HepG2 (cell line): ENCODE measurements around the gene PRKN. TPM values are rescaled to one million over a fixed set of nuclear protein-coding genes. Genes with fewer than 3 reads are reported as not detected.

Experiments used
- ATAC-seq: fragments of 200-7000 bp; cut with Tn5 transposase; 3 replicates; pipeline ENCODE4 v1.9.1; 2020; ENCODE audit warnings: mild to moderate bottlenecking, moderate library complexity
- BruUV-seq: library from RNA; stranded (reverse); fragments of 400-500 nt; replicated peaks from 2 replicates; lab custom pipeline; 2021; lab: Mats Ljungman, UMichigan
- CTCF ChIA-PET: fragments of 300-600 bp; formaldehyde crosslinking; extraction: SDS; loops from one replicate; lab custom pipeline; 2021; ENCODE audit warnings: low total read pairs, inconsistent platforms, low intra/inter-chr PET ratio; lab: Yijun Ruan, JAX
- POLR2A ChIA-PET: fragments of 350-600 bp; sonication (Branson Sonifier 250); formaldehyde crosslinking; loops from one replicate; lab custom pipeline; 2020; ENCODE audit warnings: antibody characterized with exemption, inconsistent platforms; lab: Yijun Ruan, JAX
- DNase-seq: peaks from one replicate; pipeline ENCODE4 v3.0.0-alpha.2; 2015; ENCODE audit warnings: low spot score
- FAIRE-seq: peaks from 3 replicates; lab custom pipeline; 2011; peaks lifted over from hg19 to GRCh38; lab: Jason Lieb, UNC
- H2AFZ ChIP-seq: one replicate; pipeline ENCODE4 v1.6.1; 2011; ENCODE audit warnings: low read length, inconsistent platforms
- H3K27ac ChIP-seq: fragments of 300-600 bp; 3 replicates; pipeline ENCODE4 v1.8.0; 2011; ENCODE audit warnings: mixed run types, mild to moderate bottlenecking, mixed read lengths, low read length, inconsistent platforms; ENCODE audit not compliant: insufficient read depth; ENCODE audit errors: extremely low read length
- H3K27me3 ChIP-seq, 2 experiments: fragments of 200-600 bp in 1 of 2; 2 replicates in 1 of 2; 3 replicates in 1 of 2; pipeline versions ENCODE4 v1.6.0 to v1.8.0; 2011; ENCODE audit warnings: low read length in 2 of 2, mild to moderate bottlenecking in 2 of 2, moderate library complexity in 2 of 2, inconsistent platforms in 1 of 2; ENCODE audit not compliant: insufficient read depth in 2 of 2, control insufficient read depth in 1 of 2
- H3K36me3 ChIP-seq, 2 experiments: fragments of 200-600 bp in 1 of 2; replicated peaks in 1 of 2; 2 replicates in 1 of 2; 3 replicates in 1 of 2; pipeline versions ENCODE4 v1.5.1 to v1.8.0; 2011; ENCODE audit warnings: low read length in 2 of 2, inconsistent platforms in 1 of 2; ENCODE audit not compliant: insufficient read depth in 2 of 2, control insufficient read depth in 1 of 2
- H3K4me1 ChIP-seq: 2 replicates; pipeline ENCODE4 v1.5.1; 2012; ENCODE audit warnings: low read length, inconsistent platforms; ENCODE audit not compliant: insufficient read depth
- H3K4me2 ChIP-seq: 2 replicates; pipeline ENCODE4 v1.6.0; 2011; ENCODE audit warnings: low read depth, low read length, inconsistent platforms
- H3K4me3 ChIP-seq, 3 experiments: fragments of 200-600 bp in 1 of 3; sonication (generic), shearing (Covaris generic) in 1 of 3; replicated peaks in 1 of 3; 2 replicates each; pipeline ENCODE4 v1.5.1; 2011 to 2016; ENCODE audit warnings: low read length in 3 of 3, inconsistent platforms in 2 of 3, low read depth in 2 of 3, mild to moderate bottlenecking in 2 of 3, control low read depth in 1 of 3, mixed read lengths in 1 of 3; ENCODE audit not compliant: insufficient read depth in 1 of 3
- H3K79me2 ChIP-seq: one replicate; pipeline ENCODE4 v1.6.1; 2011; ENCODE audit warnings: low read length, inconsistent platforms; ENCODE audit not compliant: insufficient read depth
- H3K9ac ChIP-seq: 2 replicates; pipeline ENCODE4 v1.6.0; 2011; ENCODE audit warnings: mild to moderate bottlenecking, low read depth, low read length, inconsistent platforms; ENCODE audit not compliant: insufficient read depth
- H3K9me3 ChIP-seq: 2 replicates; pipeline ENCODE4 v1.5.1; 2012; ENCODE audit warnings: mild to moderate bottlenecking, low read length
- H4K20me1 ChIP-seq: 2 replicates; pipeline ENCODE4 v1.6.0; 2011; ENCODE audit warnings: inconsistent platforms, mild to moderate bottlenecking, low read length, moderate library complexity; ENCODE audit not compliant: insufficient read depth
- ADNP ChIP-seq: sonication (generic); formaldehyde crosslinking; IDR thresholded peaks from 2 replicates; pipeline ENCODE4 v1.4.0; 2020; ENCODE audit warnings: missing genetic modification reagents
- FOXO4 ChIP-seq: sonication (generic); formaldehyde crosslinking; conservative IDR thresholded peaks from 2 replicates; pipeline ENCODE4 v1.8.1; 2023; ENCODE audit warnings: missing genetic modification reagents
- IKZF5 ChIP-seq: IDR thresholded peaks from 2 replicates; pipeline ENCODE4 v1.6.1; 2018; ENCODE audit warnings: missing genetic modification reagents, mild to moderate bottlenecking, missing compliant biosample characterization
- IRF9 ChIP-seq: sonication (generic); formaldehyde crosslinking; IDR thresholded peaks from 2 replicates; pipeline ENCODE4 v1.8.0; 2022; ENCODE audit warnings: missing genetic modification reagents, mild to moderate bottlenecking, borderline replicate concordance
- JUND ChIP-seq: sonication (generic); formaldehyde crosslinking; IDR thresholded peaks from 2 replicates; pipeline ENCODE4 v1.8.0; 2022; ENCODE audit warnings: mild to moderate bottlenecking, missing genetic modification reagents
- RERE ChIP-seq: IDR thresholded peaks from 2 replicates; pipeline ENCODE4 v1.6.1; 2016; ENCODE audit warnings: low read depth, missing genetic modification reagents, missing compliant biosample characterization
- THAP9 ChIP-seq: sonication (generic); formaldehyde crosslinking; IDR thresholded peaks from 2 replicates; pipeline ENCODE4; 2020; ENCODE audit warnings: missing genetic modification reagents, mild to moderate bottlenecking, borderline replicate concordance
- YEATS4 ChIP-seq: sonication (generic); formaldehyde crosslinking; IDR thresholded peaks from 2 replicates; pipeline ENCODE4 v1.4.0; 2020; ENCODE audit warnings: missing genetic modification reagents, borderline replicate concordance
- YY1 ChIP-seq: IDR thresholded peaks from 2 replicates; pipeline ENCODE4 v1.6.1; 2011; ENCODE audit warnings: low read length, low read depth, moderate library complexity, mild to moderate bottlenecking; ENCODE audit not compliant: insufficient read depth, insufficient replicate concordance
- ZBTB8A ChIP-seq: sonication (generic); formaldehyde crosslinking; IDR thresholded peaks from 2 replicates; pipeline ENCODE4 v1.4.0; 2020; ENCODE audit warnings: mild to moderate bottlenecking, low read depth, missing genetic modification reagents, borderline replicate concordance
- ZNF607 ChIP-seq: sonication (generic); formaldehyde crosslinking; IDR thresholded peaks from 2 replicates; pipeline ENCODE4 v1.5.1; 2020; ENCODE audit warnings: missing genetic modification reagents, mild to moderate bottlenecking, borderline replicate concordance
- ZNF772 ChIP-seq: sonication (generic); formaldehyde crosslinking; IDR thresholded peaks from 2 replicates; pipeline ENCODE4 v1.5.0; 2020; ENCODE audit warnings: mild to moderate bottlenecking, missing genetic modification reagents
- WGBS: methylation state at CpG from one replicate; pipeline ENCODE4 v1.1.6; 2017; ENCODE audit warnings: low lambda C conversion rate; 5-methylcytosine and 5-hydroxymethylcytosine counted together
- in situ Hi-C: cut with HindIII; loops from 2 replicates; pipeline ENCODE4 v1.10.0; 2017; ENCODE audit warnings: low pct_unique_long_range_greater_than_20kb; ENCODE audit not compliant: extremely low pct_ligation_motif_present
- intact Hi-C: fragments of 100-400 bp; cut with micrococcal nuclease; formaldehyde crosslinking; loops from one replicate; pipeline ENCODE4 v1.10.0; 2022; ENCODE audit not compliant: unreplicated experiment
- polyA plus RNA-seq, 8 experiments: library from polyadenylated mRNA; depleted of rRNA in 3 of 8; stranded (reverse) in 7 of 8; unstranded in 1 of 8; fragments of >200 nt; fragmentation: Illumina TruSeq in 4 of 8; extraction: Trizol in 4 of 8; gene quantifications; 2 replicates each; pipeline versions ENCODE4 v1.2.1 to v1.2.3, GENCODE V29; 2011 to 2016; ENCODE audit warnings: low read depth in 4 of 8, missing spikeins in 1 of 8, mixed read lengths in 1 of 8; ENCODE audit not compliant: insufficient read depth in 1 of 8
- total RNA-seq, 5 experiments: library from RNA; depleted of rRNA; stranded (reverse); fragments of >200 nt; fragmentation: Illumina TruSeq; extraction: Trizol; gene quantifications; 2 replicates each; pipeline ENCODE4 v1.2.3, GENCODE V29; 2016; ENCODE audit warnings: low read depth in 1 of 5

Gene PRKN
- total and polyA plus RNA-seq, 2 of the 13 experiments (the other 11 are each of a cell fraction or from before 2014, with no cell fraction given), result 0.31 to 0.44 TPM

GRCh38 chr6:162403031-162403430 is 324.5 kb downstream of the PRKN start:
- TF ChIP-seq ZBTB8A (CRISPR knock-in tag) (no peak), FOXO4 (CRISPR knock-in tag) (no peak), THAP9 (CRISPR knock-in tag) (no peak), RERE (no peak), ADNP (CRISPR knock-in tag) (no peak), IKZF5 (CRISPR knock-in tag) (no peak), YEATS4 (CRISPR knock-in tag) (no peak), ZNF607 (CRISPR knock-in tag) (no peak), YY1 (no peak), ZNF772 (CRISPR knock-in tag) (no peak), IRF9 (CRISPR knock-in tag) (no peak), JUND (CRISPR knock-in tag) (no peak)
- in situ Hi-C loops (no loop called here), intact Hi-C loops (no loop called here)
- no TSS peak for BruUV-seq
- no peaks in the 10 kb centered on the region for H4K20me1 ChIP-seq
- H3K79me2 ChIP-seq, result no peaks in the 10 kb centered on the region
- DNase-seq (no peak), ATAC-seq (no peak), FAIRE-seq (no peak)
- no peak overlapping the region for H3K4me3 ChIP-seq
- CTCF ChIA-PET, result no interaction called here
- no peaks in the 10 kb centered on the region; a peak in 1 of 5 replicates for H3K27me3 ChIP-seq
- POLR2A ChIA-PET, result no interaction called here
- H2AFZ ChIP-seq, result no peak overlapping the region
- H3K36me3 ChIP-seq, result no peaks in the 10 kb centered on the region
- WGBS, result 37% methylated on average over 11 of the region's 11 CpGs
- H3K27ac ChIP-seq, result no peak overlapping the region
- H3K9me3 ChIP-seq, result peaks cover 4% of the 10 kb centered on the region; the same call in 1 of the 2 replicates
- H3K9ac ChIP-seq, result no peak overlapping the region
- no peaks in the 10 kb centered on the region for H3K4me1 ChIP-seq
- no peak overlapping the region for H3K4me2 ChIP-seq
